Neural cell (in vitro differentiated cells): ENCODE measurements around the gene IQGAP2. TPM values are rescaled to one million over a fixed set of nuclear protein-coding genes. Genes with fewer than 3 reads are reported as not detected.

Experiments
- H2AFZ ChIP-seq: fragments of 200-600, 300-800 bp; sonication (generic), shearing (Covaris generic); 2 replicates; pipeline ENCODE4 v1.6.0; 2014; ENCODE audit warnings: low read depth, mild to moderate bottlenecking, antibody characterized with exemption, low read length, moderate library complexity
- H3F3A ChIP-seq: fragments of 200-600 bp; shearing (Covaris generic); 2 replicates; pipeline ENCODE4 v1.6.1; 2016; ENCODE audit warnings: mild to moderate bottlenecking, moderate library complexity, mixed read lengths, antibody characterized with exemption, low read length; ENCODE audit not compliant: insufficient read depth, poor library complexity, severe bottlenecking
- H3K27ac ChIP-seq: fragments of 200-600, 300-800 bp; sonication (generic), shearing (Covaris generic); 2 replicates; pipeline ENCODE4 v1.5.1; 2014; ENCODE audit warnings: mild to moderate bottlenecking, low read length, moderate library complexity
- H3K27me3 ChIP-seq: fragments of 300-800, 200-600 bp; sonication (generic), shearing (Covaris generic); 2 replicates; pipeline ENCODE4 v1.6.0; 2014; ENCODE audit warnings: mild to moderate bottlenecking, low read depth, low read length, moderate library complexity; ENCODE audit not compliant: insufficient read depth
- H3K36me3 ChIP-seq: fragments of 300-800, 200-600 bp; sonication (generic), shearing (Covaris generic); 2 replicates; pipeline ENCODE4 v1.5.1; 2014; ENCODE audit warnings: mild to moderate bottlenecking, antibody characterized with exemption, low read length, moderate library complexity; ENCODE audit not compliant: insufficient read depth
- H3K4me2 ChIP-seq: fragments of 300-800, 200-600 bp; sonication (generic), shearing (Covaris generic); 2 replicates; pipeline ENCODE4 v1.6.0; 2014; ENCODE audit warnings: mild to moderate bottlenecking, low read length
- H3K4me3 ChIP-seq: fragments of 300-800, 200-600 bp; sonication (generic), shearing (Covaris generic); 2 replicates; pipeline ENCODE4 v1.5.1; 2014; ENCODE audit warnings: mild to moderate bottlenecking, low read length, moderate library complexity
- H3K79me2 ChIP-seq: fragments of 200-600 bp; shearing (Covaris generic); replicated peaks from 2 replicates; pipeline ENCODE4 v1.6.0; 2014; ENCODE audit warnings: mild to moderate bottlenecking, low read length, moderate library complexity; ENCODE audit not compliant: insufficient read depth
- H3K9ac ChIP-seq: fragments of 300-800, 200-600 bp; sonication (generic), shearing (Covaris generic); 2 replicates; pipeline ENCODE4 v1.6.1; 2016; ENCODE audit warnings: mild to moderate bottlenecking, low read length, mixed read lengths
- H3K9me2 ChIP-seq: fragments of 200-600 bp; shearing (Covaris generic); 2 replicates; pipeline ENCODE4 v1.6.1; 2016; ENCODE audit warnings: mild to moderate bottlenecking, low read length, mixed read lengths; ENCODE audit not compliant: insufficient read depth
- H3K9me3 ChIP-seq: fragments of 200-600, 300-800 bp; sonication (generic), shearing (Covaris generic); 2 replicates; pipeline ENCODE4 v1.6.1; 2016; ENCODE audit warnings: mild to moderate bottlenecking, mixed run types, low read length, moderate library complexity, mixed read lengths
- H4K20me1 ChIP-seq: fragments of 200-600 bp; shearing (Covaris generic); 2 replicates; pipeline ENCODE4 v1.6.1; 2016; ENCODE audit warnings: mild to moderate bottlenecking, mixed run types; ENCODE audit not compliant: insufficient read depth
- EP300 ChIP-seq: fragments of 450-650 bp; conservative IDR thresholded peaks from 2 replicates; pipeline ENCODE4 v1.6.1; 2014; ENCODE audit warnings: antibody characterized with exemption, mild to moderate bottlenecking, moderate library complexity; ENCODE audit not compliant: poor library complexity, severe bottlenecking
- EZH2 ChIP-seq: fragments of 200-600, 300-800 bp; shearing (Covaris generic), sonication (generic); IDR thresholded peaks from 2 replicates; pipeline ENCODE4 v1.6.1; 2014; ENCODE audit warnings: antibody characterized with exemption, low read length, borderline replicate concordance, mild to moderate bottlenecking; ENCODE audit not compliant: insufficient read depth, poor library complexity, severe bottlenecking
- MXI1 ChIP-seq: fragments of 450-650 bp; conservative IDR thresholded peaks from 2 replicates; pipeline ENCODE4 v1.6.1; 2014; ENCODE audit warnings: antibody characterized with exemption, mild to moderate bottlenecking; ENCODE audit not compliant: poor library complexity, severe bottlenecking
- POLR2AphosphoS5 ChIP-seq: IDR thresholded peaks from 2 replicates; pipeline ENCODE4 v1.6.1; 2012
- RAD21 ChIP-seq: fragments of 450-650 bp; conservative IDR thresholded peaks from 2 replicates; pipeline ENCODE4 v1.6.1; 2014; ENCODE audit warnings: antibody characterized with exemption, mild to moderate bottlenecking, moderate library complexity
- SMC3 ChIP-seq: fragments of 450-650 bp; conservative IDR thresholded peaks from 2 replicates; pipeline ENCODE4 v1.6.1; 2014; ENCODE audit warnings: antibody characterized with exemption, mild to moderate bottlenecking, moderate library complexity; ENCODE audit not compliant: poor library complexity
- TAF1 ChIP-seq: IDR thresholded peaks from 2 replicates; pipeline ENCODE4 v1.6.1; 2012; ENCODE audit warnings: low read depth
- polyA plus RNA-seq: library from polyadenylated mRNA; depleted of rRNA; stranded (reverse); fragments of >200 nt; gene quantifications from 2 replicates; pipeline ENCODE4 v1.2.3, GENCODE V29; 2014
- TF ChIP-seq, protein P1 (sequence below): IDR thresholded peaks from 2 replicates; pipeline ENCODE4 v1.6.1; 2012; ENCODE audit warnings: borderline replicate concordance
- TF ChIP-seq, protein P2 (sequence below): fragments of 450-650 bp; IDR thresholded peaks from 2 replicates; pipeline ENCODE4 v1.5.1; 2014; ENCODE audit warnings: antibody characterized with exemption, mild to moderate bottlenecking, moderate library complexity; ENCODE audit not compliant: poor library complexity, severe bottlenecking

The IQGAP2 gene
- polyA plus RNA-seq, 1 donor from 2014 or later: 5.2 TPM

DNA sequence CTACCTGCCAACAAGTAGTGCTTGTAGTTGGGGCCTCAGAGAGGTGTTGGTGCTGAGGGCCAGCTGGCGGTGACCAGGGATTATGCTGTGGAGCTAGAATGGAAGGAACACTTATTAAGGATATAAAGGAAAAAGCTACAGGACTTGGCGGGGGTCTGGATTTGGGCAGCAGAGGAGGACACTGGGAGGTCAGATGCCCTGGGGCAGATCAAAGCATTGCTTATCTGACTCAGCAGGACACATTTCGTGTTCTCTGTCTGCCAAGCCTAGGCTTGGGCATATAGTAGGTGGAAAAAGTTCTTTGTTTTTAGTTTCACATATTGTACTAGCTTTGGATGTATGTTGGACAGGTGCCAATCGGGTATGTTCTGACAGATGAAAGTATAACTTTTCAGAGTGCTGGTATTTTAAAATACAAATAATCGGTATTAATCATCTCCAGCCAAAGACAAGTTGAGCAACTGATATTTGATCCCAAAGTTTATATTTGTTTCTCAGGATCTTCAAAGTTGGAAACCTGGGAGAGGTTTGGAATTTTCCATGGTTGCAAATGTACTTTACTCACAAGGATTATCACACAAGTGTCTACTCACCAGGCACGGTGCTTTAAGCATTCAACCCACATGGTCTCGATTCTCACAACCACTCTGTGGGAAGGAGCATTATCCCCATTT is 69.4 kb downstream of the IQGAP2 start:
- no peaks in the 10 kb centered on the region for H3K27me3 ChIP-seq

DNA sequence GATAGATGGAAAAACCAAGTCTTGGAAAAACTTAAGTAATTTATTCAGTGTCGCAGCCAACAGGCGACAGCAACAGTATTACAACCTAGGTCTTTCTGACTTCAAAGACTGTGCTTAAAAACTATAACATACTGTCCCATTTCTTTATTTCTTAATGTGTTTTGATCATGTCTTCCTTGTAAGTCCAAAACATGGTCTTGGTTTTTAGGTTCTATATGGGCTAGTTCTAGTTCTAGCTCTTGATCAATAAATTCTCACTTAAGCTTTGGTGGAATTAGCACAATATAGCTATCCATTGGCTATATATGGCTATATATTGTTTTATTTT is 69.9 kb downstream of the IQGAP2 start:
- Histone ChIP-seq H2AFZ (no peak overlapping the region), H3F3A (no peaks in the 10 kb centered on the region), H3K27me3 (no peaks in the 10 kb centered on the region), H3K9ac (no peak overlapping the region), H4K20me1 (no peaks in the 10 kb centered on the region), H3K4me2 (no peak overlapping the region), H3K36me3 (no peaks in the 10 kb centered on the region), H3K4me3 (no peak overlapping the region), H3K27ac (no peak overlapping the region), H3K9me3 (no peaks in the 10 kb centered on the region), H3K9me2 (no peaks in the 10 kb centered on the region), H3K79me2 (no peaks in the 10 kb centered on the region)
- no peak for TF ChIP-seq SMC3
- TF ChIP-seq, protein P1, sequence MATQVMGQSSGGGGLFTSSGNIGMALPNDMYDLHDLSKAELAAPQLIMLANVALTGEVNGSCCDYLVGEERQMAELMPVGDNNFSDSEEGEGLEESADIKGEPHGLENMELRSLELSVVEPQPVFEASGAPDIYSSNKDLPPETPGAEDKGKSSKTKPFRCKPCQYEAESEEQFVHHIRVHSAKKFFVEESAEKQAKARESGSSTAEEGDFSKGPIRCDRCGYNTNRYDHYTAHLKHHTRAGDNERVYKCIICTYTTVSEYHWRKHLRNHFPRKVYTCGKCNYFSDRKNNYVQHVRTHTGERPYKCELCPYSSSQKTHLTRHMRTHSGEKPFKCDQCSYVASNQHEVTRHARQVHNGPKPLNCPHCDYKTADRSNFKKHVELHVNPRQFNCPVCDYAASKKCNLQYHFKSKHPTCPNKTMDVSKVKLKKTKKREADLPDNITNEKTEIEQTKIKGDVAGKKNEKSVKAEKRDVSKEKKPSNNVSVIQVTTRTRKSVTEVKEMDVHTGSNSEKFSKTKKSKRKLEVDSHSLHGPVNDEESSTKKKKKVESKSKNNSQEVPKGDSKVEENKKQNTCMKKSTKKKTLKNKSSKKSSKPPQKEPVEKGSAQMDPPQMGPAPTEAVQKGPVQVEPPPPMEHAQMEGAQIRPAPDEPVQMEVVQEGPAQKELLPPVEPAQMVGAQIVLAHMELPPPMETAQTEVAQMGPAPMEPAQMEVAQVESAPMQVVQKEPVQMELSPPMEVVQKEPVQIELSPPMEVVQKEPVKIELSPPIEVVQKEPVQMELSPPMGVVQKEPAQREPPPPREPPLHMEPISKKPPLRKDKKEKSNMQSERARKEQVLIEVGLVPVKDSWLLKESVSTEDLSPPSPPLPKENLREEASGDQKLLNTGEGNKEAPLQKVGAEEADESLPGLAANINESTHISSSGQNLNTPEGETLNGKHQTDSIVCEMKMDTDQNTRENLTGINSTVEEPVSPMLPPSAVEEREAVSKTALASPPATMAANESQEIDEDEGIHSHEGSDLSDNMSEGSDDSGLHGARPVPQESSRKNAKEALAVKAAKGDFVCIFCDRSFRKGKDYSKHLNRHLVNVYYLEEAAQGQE: no peak
- TF ChIP-seq RAD21: no peak
- TF ChIP-seq EP300: no peak
- no peak for TF ChIP-seq TAF1

More for the DNA sequence above, 69.4 kb downstream of the IQGAP2 start:
- no peak overlapping the region for H2AFZ ChIP-seq
- H3K27ac ChIP-seq: no peak overlapping the region
- H3K9me2 ChIP-seq: no peaks in the 10 kb centered on the region
- H3K9me3 ChIP-seq: no peaks in the 10 kb centered on the region
- H3F3A ChIP-seq: no peaks in the 10 kb centered on the region
- TF ChIP-seq EP300 (no peak), RAD21 (no peak), TAF1 (no peak), MXI1 (no peak), SMC3 (no peak), EZH2 (no peak), POLR2AphosphoS5 (no peak)
- TF ChIP-seq, protein P1: no peak
- TF ChIP-seq, protein P2, sequence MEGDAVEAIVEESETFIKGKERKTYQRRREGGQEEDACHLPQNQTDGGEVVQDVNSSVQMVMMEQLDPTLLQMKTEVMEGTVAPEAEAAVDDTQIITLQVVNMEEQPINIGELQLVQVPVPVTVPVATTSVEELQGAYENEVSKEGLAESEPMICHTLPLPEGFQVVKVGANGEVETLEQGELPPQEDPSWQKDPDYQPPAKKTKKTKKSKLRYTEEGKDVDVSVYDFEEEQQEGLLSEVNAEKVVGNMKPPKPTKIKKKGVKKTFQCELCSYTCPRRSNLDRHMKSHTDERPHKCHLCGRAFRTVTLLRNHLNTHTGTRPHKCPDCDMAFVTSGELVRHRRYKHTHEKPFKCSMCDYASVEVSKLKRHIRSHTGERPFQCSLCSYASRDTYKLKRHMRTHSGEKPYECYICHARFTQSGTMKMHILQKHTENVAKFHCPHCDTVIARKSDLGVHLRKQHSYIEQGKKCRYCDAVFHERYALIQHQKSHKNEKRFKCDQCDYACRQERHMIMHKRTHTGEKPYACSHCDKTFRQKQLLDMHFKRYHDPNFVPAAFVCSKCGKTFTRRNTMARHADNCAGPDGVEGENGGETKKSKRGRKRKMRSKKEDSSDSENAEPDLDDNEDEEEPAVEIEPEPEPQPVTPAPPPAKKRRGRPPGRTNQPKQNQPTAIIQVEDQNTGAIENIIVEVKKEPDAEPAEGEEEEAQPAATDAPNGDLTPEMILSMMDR: no peak
- H4K20me1 ChIP-seq: no peaks in the 10 kb centered on the region
- no peak overlapping the region for H3K9ac ChIP-seq
- H3K36me3 ChIP-seq: no peaks in the 10 kb centered on the region
- H3K79me2 ChIP-seq: no peaks in the 10 kb centered on the region
- no peak overlapping the region for H3K4me3 ChIP-seq
- H3K4me2 ChIP-seq: no peak overlapping the region
